HG03103 (cell line): Measurements from ENCODE around the gene OR52J3.

Experiments
- ATAC-seq: cut with Tn5 transposase; IDR thresholded peaks from one replicate; pipeline ENCODE4 v1.9.1; 2021; ENCODE audit warnings: low read depth; ENCODE audit not compliant: unreplicated experiment

The OR52J3 gene

DNA sequence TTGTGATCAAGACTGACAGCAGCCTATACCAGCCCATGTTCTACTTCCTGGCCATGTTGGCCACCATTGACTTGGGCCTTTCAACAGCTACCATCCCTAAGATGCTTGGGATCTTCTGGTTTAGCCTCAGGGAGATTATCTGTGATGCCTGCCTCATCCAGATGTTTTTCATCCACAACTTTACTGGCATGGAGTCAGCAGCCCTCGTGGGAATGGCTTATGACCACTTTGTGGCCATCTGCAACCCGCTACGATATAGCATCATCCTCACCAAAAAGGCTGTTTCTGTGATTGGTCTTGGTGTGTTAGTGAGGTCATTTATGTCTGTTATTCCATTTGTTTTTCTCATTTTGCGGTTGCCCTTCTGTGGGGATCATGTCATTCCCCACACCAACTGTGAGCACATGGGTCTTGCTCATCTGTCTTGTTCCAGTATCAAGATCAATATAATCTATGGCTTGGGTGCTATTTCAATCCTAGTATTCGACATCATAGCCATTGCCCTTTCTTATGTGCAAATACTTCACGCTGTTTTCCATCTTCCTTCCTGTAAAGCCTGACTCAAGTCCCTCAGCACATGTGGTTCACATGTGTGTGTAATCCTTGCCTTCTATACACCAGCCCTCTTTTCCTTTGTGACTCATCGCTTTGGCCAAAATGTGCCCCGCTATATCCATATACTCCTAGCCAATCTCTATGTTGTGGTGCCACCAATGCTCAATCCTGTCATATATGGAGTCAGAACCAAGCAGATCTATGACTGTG, 46.7 kb downstream of the OR52J3 start:
- ATAC-seq: no peak

DNA sequence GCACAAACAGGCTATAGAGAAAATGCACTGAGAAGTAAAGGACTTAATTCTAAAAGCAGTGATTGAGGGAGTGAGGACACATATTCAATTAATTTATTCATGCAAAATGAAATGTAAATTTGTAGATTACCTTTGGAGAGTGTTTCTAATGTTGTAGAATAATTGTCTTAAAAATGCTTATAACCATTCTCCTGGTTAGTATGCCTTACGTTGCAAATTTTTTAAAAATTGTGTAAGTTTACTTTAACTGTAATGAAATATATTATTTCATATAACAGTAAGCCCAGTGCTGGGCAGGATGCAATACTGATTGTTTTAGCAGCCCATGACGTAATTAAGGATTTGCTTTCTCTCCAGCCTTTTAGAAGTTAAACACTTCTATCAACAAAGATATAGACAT, 49.7 kb downstream of the OR52J3 start:
- ATAC-seq: no peak
